SK-N-SH (cell line): Measurements from ENCODE around the gene METTL21C. TPM values are rescaled to one million over a fixed set of nuclear protein-coding genes. Genes with fewer than 3 reads are reported as not detected.

Source experiments
- CTCF ChIA-PET: fragments of 300-600, 350-600 bp; formaldehyde crosslinking; extraction: SDS; loops from one replicate; lab custom pipeline; 2021; lab: Yijun Ruan, JAX
- POLR2A ChIA-PET: fragments of 350-600 bp; sonication (Branson Sonifier 250); formaldehyde crosslinking; extraction: SDS; loops from one replicate; lab custom pipeline; 2020; ENCODE audit warnings: antibody characterized with exemption, inconsistent platforms; lab: Yijun Ruan, JAX
- DNase-seq: peaks from one replicate; pipeline ENCODE4 v3.0.0; 2012
- H2AFZ ChIP-seq: fragments of 200-600 bp; sonication (generic); 2 replicates; pipeline ENCODE4 v1.8.1; 2016; ENCODE audit warnings: antibody characterized with exemption, mild to moderate bottlenecking, low read depth
- H3F3A ChIP-seq: fragments of 200-600 bp; sonication (generic); replicated peaks from 2 replicates; pipeline ENCODE3; 2016; ENCODE audit warnings: antibody characterized with exemption, mild to moderate bottlenecking; ENCODE audit not compliant: insufficient read depth
- H3K27ac ChIP-seq, 2 experiments: fragments of 200-500 bp in 1 of 2; fragments of 200-600 bp in 1 of 2; sonication (Bioruptor generic) in 1 of 2; sonication (generic), shearing (Covaris generic) in 1 of 2; 2 replicates each; pipeline versions ENCODE4 v1.5.1 to v1.6.1; 2014 to 2016; ENCODE audit warnings: low read depth in 2 of 2, inconsistent platforms in 1 of 2, low read length in 1 of 2, mild to moderate bottlenecking in 1 of 2, mixed read lengths in 1 of 2
- H3K27me3 ChIP-seq: fragments of 200-600 bp; sonication (generic), shearing (Covaris generic); 2 replicates; pipeline ENCODE4 v1.6.1; 2016; ENCODE audit warnings: mixed run types; ENCODE audit not compliant: insufficient read depth
- H3K36me3 ChIP-seq, 2 experiments: fragments of 200-500 bp in 1 of 2; fragments of 200-600 bp in 1 of 2; sonication (Bioruptor generic) in 1 of 2; sonication (generic) in 1 of 2; replicated peaks in 1 of 2; 2 replicates each; pipeline versions ENCODE3 to v1.5.1; 2014 to 2016; ENCODE audit warnings: low read length in 1 of 2, mild to moderate bottlenecking in 1 of 2; ENCODE audit not compliant: insufficient read depth in 2 of 2, control insufficient read depth in 1 of 2
- H3K4me1 ChIP-seq, 2 experiments: fragments of 200-500 bp in 1 of 2; fragments of 200-600 bp in 1 of 2; sonication (Bioruptor generic) in 1 of 2; sonication (generic), shearing (Covaris generic) in 1 of 2; 2 replicates each; pipeline versions ENCODE4 v1.5.1 to v1.6.1; 2014 to 2016; ENCODE audit warnings: low read depth in 1 of 2, low read length in 1 of 2, mixed run types in 1 of 2; ENCODE audit not compliant: insufficient read depth in 2 of 2, control insufficient read depth in 1 of 2
- H3K4me2 ChIP-seq: fragments of 200-600 bp; sonication (generic), shearing (Covaris generic); 2 replicates; pipeline ENCODE4 v1.6.1; 2017; ENCODE audit warnings: mixed run types
- H3K4me3 ChIP-seq, 2 experiments: fragments of 200-500 bp in 1 of 2; fragments of 200-600 bp in 1 of 2; sonication (Bioruptor generic) in 1 of 2; sonication (generic), shearing (Covaris generic) in 1 of 2; 2 replicates each; pipeline versions ENCODE4 v1.5.1 to v1.8.1; 2014 to 2016; ENCODE audit warnings: low read depth in 2 of 2, inconsistent platforms in 1 of 2, low read length in 1 of 2, mild to moderate bottlenecking in 1 of 2, mixed read lengths in 1 of 2, moderate library complexity in 1 of 2
- H3K79me2 ChIP-seq: fragments of 200-600 bp; sonication (generic); 2 replicates; pipeline ENCODE4 v1.8.1; 2017; ENCODE audit warnings: mild to moderate bottlenecking; ENCODE audit not compliant: insufficient read depth
- H3K9ac ChIP-seq: fragments of 200-600 bp; sonication (generic); 2 replicates; pipeline ENCODE4 v1.6.1; 2017; ENCODE audit warnings: mixed run types
- H3K9me2 ChIP-seq: fragments of 200-600 bp; sonication (generic); 2 replicates; pipeline ENCODE4 v1.6.1; 2017; ENCODE audit warnings: mixed run types
- H3K9me3 ChIP-seq: fragments of 200-600 bp; sonication (generic); 2 replicates; pipeline ENCODE4 v1.6.1; 2017; ENCODE audit warnings: mixed run types, mild to moderate bottlenecking, moderate library complexity
- H4K20me1 ChIP-seq: fragments of 200-600 bp; sonication (generic); 2 replicates; pipeline ENCODE4 v1.6.1; 2017; ENCODE audit warnings: mild to moderate bottlenecking, mixed run types; ENCODE audit not compliant: insufficient read depth
- EP300 ChIP-seq, 2 experiments: IDR thresholded peaks; 2 replicates each; pipeline versions ENCODE4 v1.4.0 to v1.6.1; 2012; ENCODE audit warnings: borderline replicate concordance in 1 of 2, low read depth in 1 of 2, low read length in 1 of 2
- EZH2phosphoT487 ChIP-seq: fragments of 200-600 bp; sonication (generic); IDR thresholded peaks from 2 replicates; pipeline ENCODE4 v1.6.1; 2017; ENCODE audit warnings: low read depth, mixed run types, mild to moderate bottlenecking, antibody characterized with exemption, moderate library complexity, borderline replicate concordance
- FOXJ3 ChIP-seq: sonication (generic); formaldehyde crosslinking; IDR thresholded peaks from 2 replicates; pipeline ENCODE4 v1.5.1; 2020; ENCODE audit warnings: mild to moderate bottlenecking, missing genetic modification reagents
- GATA2 ChIP-seq: sonication (generic); formaldehyde crosslinking; IDR thresholded peaks from 2 replicates; pipeline ENCODE4 v1.5.0; 2020; ENCODE audit warnings: mild to moderate bottlenecking, missing genetic modification reagents
- MEF2A ChIP-seq: IDR thresholded peaks from 2 replicates; pipeline ENCODE4 v1.4.0; 2012; ENCODE audit warnings: low read depth, borderline replicate concordance
- NFIC ChIP-seq: IDR thresholded peaks from 2 replicates; pipeline ENCODE4 v1.4.0; 2012; ENCODE audit warnings: borderline replicate concordance
- POLR2AphosphoS5 ChIP-seq: IDR thresholded peaks from 2 replicates; pipeline ENCODE4 v1.6.1; 2012; ENCODE audit warnings: low read depth, low read length
- REST ChIP-seq: IDR thresholded peaks from 2 replicates; pipeline ENCODE4 v1.6.1; 2012; ENCODE audit warnings: mild to moderate bottlenecking, low read depth, low read length, moderate library complexity
- RFX5 ChIP-seq: IDR thresholded peaks from 2 replicates; pipeline ENCODE4 v1.6.1; 2012; ENCODE audit warnings: mild to moderate bottlenecking, improper control_type of control experiment, low read length
- RXRA ChIP-seq: IDR thresholded peaks from 2 replicates; pipeline ENCODE4 v1.4.0; 2012; ENCODE audit warnings: low read depth, mild to moderate bottlenecking, borderline replicate concordance
- YY1 ChIP-seq: IDR thresholded peaks from 2 replicates; pipeline ENCODE4 v1.4.0; 2012; ENCODE audit warnings: low read depth, mild to moderate bottlenecking
- WGBS: methylation state at CpG from one replicate; pipeline ENCODE4 v1.1.6; 2017; ENCODE audit warnings: low lambda C conversion rate; 5-methylcytosine and 5-hydroxymethylcytosine counted together
- polyA plus RNA-seq, 3 experiments: library from polyadenylated mRNA; depleted of rRNA; stranded (reverse); fragments of >200 nt; gene quantifications; 2 replicates each; pipeline ENCODE4 v1.2.3, GENCODE V29; 2012

METTL21C gene
- polyA plus RNA-seq, 1 of the 3 experiments (the other 2 are of a cell fraction) = not detected

GRCh38 chr13:102698649-102698980, 3.8 kb upstream of the METTL21C start:
- 76% methylated on average over 2 of the region's 2 CpGs for WGBS
- ChIA-PET POLR2A (no interaction called here), CTCF (no interaction called here)
- Histone ChIP-seq H3K36me3 (no peaks in the 10 kb centered on the region), H3K27me3 (no peaks in the 10 kb centered on the region), H3K4me1 (peaks cover 8 to 9% of the 10 kb centered on the region in 2 experiments; a peak in 3 of 4 replicates), H3K27ac (no peak overlapping the region), H3K4me3 (no peak overlapping the region), H3K9me3 (peaks cover 3% of the 10 kb centered on the region; the same call in 1 of the 2 replicates), H2AFZ (no peak overlapping the region), H4K20me1 (no peaks in the 10 kb centered on the region), H3K4me2 (no peak overlapping the region), H3K79me2 (no peaks in the 10 kb centered on the region), H3K9me2 (no peaks in the 10 kb centered on the region), H3F3A (peaks cover 3% of the 10 kb centered on the region), H3K9ac (no peak overlapping the region)
- no peak for DNase-seq
- no peak for TF ChIP-seq FOXJ3 (CRISPR knock-in tag)
- no peak for TF ChIP-seq YY1

- Histone ChIP-seq H3K79me2 (no peaks in the 10 kb centered on the region), H3F3A (peaks cover 3% of the 10 kb centered on the region), H3K9me2 (no peaks in the 10 kb centered on the region), H3K4me1 (peaks cover 6 to 8% of the 10 kb centered on the region in 2 experiments; a peak in 2 of 4 replicates), H2AFZ (no peak overlapping the region), H3K4me2 (no peak overlapping the region), H3K27me3 (no peaks in the 10 kb centered on the region), H3K36me3 (no peaks in the 10 kb centered on the region), H3K27ac (no peak overlapping the region), H3K9ac (no peak overlapping the region), H3K4me3 (no peak overlapping the region), H3K9me3 (peaks cover 3% of the 10 kb centered on the region; the same call in 1 of the 2 replicates), H4K20me1 (no peaks in the 10 kb centered on the region)
- TF ChIP-seq FOXJ3 (CRISPR knock-in tag) = no peak
- TF ChIP-seq YY1 = no peak
- 0 out of 2 replicates have a peak, but pooled peaks have one; percentile 12 for TF ChIP-seq NFIC
- POLR2A ChIA-PET = no interaction called here
- DNase-seq = no peak
- CTCF ChIA-PET = interaction anchor here (1.0 kb wide), 1 partner anchor 15 kb away, joined by 3 read pairs; no protein-coding TSS in a partner anchor
- 75% methylated on average over 8 of the region's 8 CpGs for WGBS
Measured at GRCh38 chr13:102697929-102698648, 3.2 kb upstream of the METTL21C start.

GRCh38 chr13:102697264-102697663, 2.4 kb upstream of the METTL21C start:
- H3K4me2 ChIP-seq = no peak overlapping the region
- H3K36me3 ChIP-seq = no peaks in the 10 kb centered on the region
- H2AFZ ChIP-seq = no peak overlapping the region
- H3F3A ChIP-seq = peaks cover 3% of the 10 kb centered on the region
- peaks cover 6 to 8% of the 10 kb centered on the region in 2 experiments; a peak in 2 of 4 replicates for H3K4me1 ChIP-seq
- H4K20me1 ChIP-seq = no peaks in the 10 kb centered on the region
- H3K27ac ChIP-seq = no peak overlapping the region
- H3K9me2 ChIP-seq = no peaks in the 10 kb centered on the region
- H3K9ac ChIP-seq = no peak overlapping the region
- no peak for DNase-seq
- no peak overlapping the region for H3K4me3 ChIP-seq
- H3K27me3 ChIP-seq = no peaks in the 10 kb centered on the region
- 77% methylated on average over 6 of the region's 6 CpGs for WGBS
- TF ChIP-seq RFX5 (no peak), EZH2phosphoT487 (no peak), EP300 (IDR thresholded peaks at IDR 0.05; ENCODE audit: borderline replicate concordance in 1 of 2, low read depth in 1 of 2, low read length in 1 of 2) (no peak), GATA2 (CRISPR knock-in tag) (no peak), MEF2A (no peak), RXRA (no peak), FOXJ3 (CRISPR knock-in tag) (no peak), POLR2AphosphoS5 (no peak), REST (no peak)
- CTCF ChIA-PET = interaction anchor here (1.0 kb wide), 1 partner anchor 14 kb away, joined by 3 read pairs; no protein-coding TSS in a partner anchor
- peaks cover 3% of the 10 kb centered on the region; the same call in 1 of the 2 replicates for H3K9me3 ChIP-seq
- POLR2A ChIA-PET = interaction anchor here (0.5 kb wide), 1 partner anchor 994 kb away, joined by 3 read pairs; no protein-coding TSS in a partner anchor
- H3K79me2 ChIP-seq = no peaks in the 10 kb centered on the region
